Activated B cell treated with CpG ODN at 0.5 μM for 24 hours (primary cell): ENCODE results near the gene TNXB. TPM values are rescaled to one million over a fixed set of nuclear protein-coding genes. Genes with fewer than 3 reads are reported as not detected.

Experiments
- ATAC-seq: fragments of 200-7000 bp; cut with Tn5 transposase; one replicate; pipeline ENCODE4 v1.10.0; 2021; ENCODE audit warnings: low read depth, mild to moderate bottlenecking, moderate library complexity
- CTCF ChIA-PET: fragments of 350-600 bp; sonication (Branson Sonifier 250); formaldehyde crosslinking; loops from one replicate; lab custom pipeline; 2021; ENCODE audit warnings: antibody characterized with exemption; lab: Charles Lee
- POLR2A ChIA-PET: fragments of 350-600 bp; sonication (Branson Sonifier 250); formaldehyde crosslinking; loops from one replicate; lab custom pipeline; 2021; ENCODE audit warnings: antibody characterized with exemption; lab: Charles Lee
- DNase-seq: peaks from one replicate; pipeline ENCODE4 v3.0.0; 2022
- H3K27ac Mint-ChIP-seq: one replicate; pipeline ENCODE4 v1.8.0; 2020; ENCODE audit warnings: mixed read lengths
- H3K27me3 Mint-ChIP-seq: one replicate; pipeline ENCODE4 v1.8.0; 2021; ENCODE audit warnings: mixed read lengths
- H3K36me3 Mint-ChIP-seq: one replicate; pipeline ENCODE4 v1.8.0; 2021; ENCODE audit warnings: low read depth, mixed read lengths
- H3K4me1 Mint-ChIP-seq: one replicate; pipeline ENCODE4 v1.8.0; 2021; ENCODE audit warnings: mixed read lengths
- H3K4me3 Mint-ChIP-seq: one replicate; pipeline ENCODE4 v1.8.0; 2020; ENCODE audit warnings: mild to moderate bottlenecking, mixed read lengths
- H3K9me3 Mint-ChIP-seq: one replicate; pipeline ENCODE4 v1.8.0; 2020; ENCODE audit warnings: mixed read lengths
- intact Hi-C: fragments of 100-400 bp; cut with micrococcal nuclease; formaldehyde crosslinking; loops from one replicate; pipeline ENCODE4 v1.15.1; 2024
- total RNA-seq: library from RNA; stranded (reverse); gene quantifications from 2 replicates; pipeline ENCODE4 v1.2.3, GENCODE V29; 2022
- TF ChIP-seq, protein P1 (sequence below): fragments of 200-600 bp; IDR thresholded peaks from one replicate; pipeline ENCODE4 v1.8.0; 2022; ENCODE audit warnings: antibody characterized with exemption, mild to moderate bottlenecking

TNXB gene
- total RNA-seq, 1 donor from 2014 or later, result 12.4 TPM

- intact Hi-C loops, result no loop called here
- H3K4me3 Mint-ChIP-seq, result no peak overlapping the region
- peaks cover 43% of the 10 kb centered on the region for H3K4me1 Mint-ChIP-seq
- no peaks in the 10 kb centered on the region for H3K27me3 Mint-ChIP-seq
- TF ChIP-seq, protein P1, sequence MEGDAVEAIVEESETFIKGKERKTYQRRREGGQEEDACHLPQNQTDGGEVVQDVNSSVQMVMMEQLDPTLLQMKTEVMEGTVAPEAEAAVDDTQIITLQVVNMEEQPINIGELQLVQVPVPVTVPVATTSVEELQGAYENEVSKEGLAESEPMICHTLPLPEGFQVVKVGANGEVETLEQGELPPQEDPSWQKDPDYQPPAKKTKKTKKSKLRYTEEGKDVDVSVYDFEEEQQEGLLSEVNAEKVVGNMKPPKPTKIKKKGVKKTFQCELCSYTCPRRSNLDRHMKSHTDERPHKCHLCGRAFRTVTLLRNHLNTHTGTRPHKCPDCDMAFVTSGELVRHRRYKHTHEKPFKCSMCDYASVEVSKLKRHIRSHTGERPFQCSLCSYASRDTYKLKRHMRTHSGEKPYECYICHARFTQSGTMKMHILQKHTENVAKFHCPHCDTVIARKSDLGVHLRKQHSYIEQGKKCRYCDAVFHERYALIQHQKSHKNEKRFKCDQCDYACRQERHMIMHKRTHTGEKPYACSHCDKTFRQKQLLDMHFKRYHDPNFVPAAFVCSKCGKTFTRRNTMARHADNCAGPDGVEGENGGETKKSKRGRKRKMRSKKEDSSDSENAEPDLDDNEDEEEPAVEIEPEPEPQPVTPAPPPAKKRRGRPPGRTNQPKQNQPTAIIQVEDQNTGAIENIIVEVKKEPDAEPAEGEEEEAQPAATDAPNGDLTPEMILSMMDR, result no peak
- DNase-seq (no peak), ATAC-seq (no peak)
- peaks cover 84% of the 10 kb centered on the region for H3K36me3 Mint-ChIP-seq
- H3K27ac Mint-ChIP-seq, result no peak overlapping the region
- POLR2A ChIA-PET, result interaction anchor here (0.5 kb wide), 1 partner anchor 73 kb away, joined by 3 read pairs; no protein-coding TSS in a partner anchor
- H3K9me3 Mint-ChIP-seq, result no peaks in the 10 kb centered on the region
- CTCF ChIA-PET, result no interaction called here
These were observed 14.5 kb upstream of the TNXB start for GRCh38 chr6:32123681-32124080.

GRCh38 chr6:32120573-32121059, 11.5 kb upstream of the TNXB start:
- TF ChIP-seq, protein P1, result no peak
- no peak overlapping the region for H3K27ac Mint-ChIP-seq
- POLR2A ChIA-PET, result interaction anchor here (0.7 kb wide), 2 partner anchors 115 to 668 kb away, joined by 5 to 7 read pairs; no protein-coding TSS in a partner anchor
- ATAC-seq (no peak), DNase-seq (no peak)
- no peaks in the 10 kb centered on the region for H3K27me3 Mint-ChIP-seq
- intact Hi-C loops, result no loop called here
- H3K4me1 Mint-ChIP-seq, result peaks cover 14% of the 10 kb centered on the region
- peaks cover 87% of the 10 kb centered on the region for H3K36me3 Mint-ChIP-seq
- CTCF ChIA-PET, result no interaction called here
- no peak overlapping the region for H3K4me3 Mint-ChIP-seq
- H3K9me3 Mint-ChIP-seq, result no peaks in the 10 kb centered on the region

- ChIA-PET POLR2A (interaction anchor here (1.4 to 1.8 kb wide), 3 partner anchors 9 to 77 kb away, joined by 5 to 8 read pairs (median 5); partner anchors contain the start of gene ATF6B), CTCF (interaction anchor here (0.9 to 2.6 kb wide), 14 partner anchors 10 to 749 kb away, joined by 3 to 28 read pairs (median 5); partner anchors contain the start of genes ATF6B, FKBPL and GPSM3)
- peaks cover 85% of the 10 kb centered on the region for H3K36me3 Mint-ChIP-seq
- H3K4me1 Mint-ChIP-seq, result peaks cover 8% of the 10 kb centered on the region
- no peaks in the 10 kb centered on the region for H3K9me3 Mint-ChIP-seq
- TF ChIP-seq, protein P1, result peak; percentile 57
- H3K27ac Mint-ChIP-seq, result peak overlapping the region; percentile 56
- ATAC-seq, result peak; percentile 94
- DNase-seq, result peak; percentile 57
- no peak overlapping the region for H3K4me3 Mint-ChIP-seq
- intact Hi-C loops, result loop anchor here (1.0 to 10.0 kb wide), 4 partner anchors 35 to 678 kb away; partner anchors contain the start of gene PPT2
- no peaks in the 10 kb centered on the region for H3K27me3 Mint-ChIP-seq
These were observed 9.9 kb upstream of the TNXB start for GRCh38 chr6:32118782-32119628.

- ChIA-PET POLR2A (interaction anchor here (0.6 to 1.2 kb wide), 3 partner anchors 10 to 583 kb away, joined by 3 read pairs; partner anchors contain the start of gene ATF6B), CTCF (interaction anchor here (1.7 to 2.6 kb wide), 3 partner anchors 11 to 750 kb away, joined by 5 to 28 read pairs (median 7); partner anchors contain the start of genes ATF6B and FKBPL)
These were observed 8.3 kb upstream of the TNXB start for GRCh38 chr6:32117461-32117860.

More at GRCh38 chr6:32117461-32117860, 8.3 kb upstream of the TNXB start:
- H3K4me3 Mint-ChIP-seq, result no peak overlapping the region
- H3K9me3 Mint-ChIP-seq, result no peaks in the 10 kb centered on the region
- DNase-seq, result no peak
- intact Hi-C loops, result loop anchor here (10.0 kb wide), 1 partner anchor 297 kb away; no protein-coding TSS in a partner anchor
- ATAC-seq, result no peak
- peaks cover 7% of the 10 kb centered on the region for H3K4me1 Mint-ChIP-seq
- H3K36me3 Mint-ChIP-seq, result peaks cover 74% of the 10 kb centered on the region
- TF ChIP-seq, protein P1, result no peak
- no peaks in the 10 kb centered on the region for H3K27me3 Mint-ChIP-seq
- H3K27ac Mint-ChIP-seq, result no peak overlapping the region
